Measurements from ENCODE around the gene PCSK7. TPM values are rescaled to one million over a fixed set of nuclear protein-coding genes. Genes with fewer than 3 reads are reported as not detected.

The PCSK7 gene
- total RNA-seq, 1 donor from 2014 or later = 67.0 TPM

DNA sequence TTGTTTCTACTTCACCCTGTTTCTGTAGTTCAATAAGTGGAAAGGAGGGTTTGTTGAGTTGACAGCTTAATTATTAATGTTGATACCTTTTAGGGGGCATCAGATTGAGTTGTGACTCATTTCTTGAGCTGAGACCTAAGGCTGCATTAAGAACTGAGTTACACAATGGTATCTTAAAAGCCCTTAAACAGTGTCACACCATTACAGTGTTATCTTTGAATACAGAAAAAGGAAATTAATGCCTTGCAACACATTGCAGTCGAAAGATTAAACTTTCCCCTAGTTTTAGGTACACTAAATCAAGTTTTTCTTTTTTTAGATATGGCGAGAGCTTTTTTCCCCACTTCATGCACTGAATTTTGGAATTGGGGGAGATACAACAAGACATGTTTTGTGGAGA is 71.0 kb downstream of the PCSK7 start:
- no peak for DNase-seq (ENCODE audit: low spot score)

DNA sequence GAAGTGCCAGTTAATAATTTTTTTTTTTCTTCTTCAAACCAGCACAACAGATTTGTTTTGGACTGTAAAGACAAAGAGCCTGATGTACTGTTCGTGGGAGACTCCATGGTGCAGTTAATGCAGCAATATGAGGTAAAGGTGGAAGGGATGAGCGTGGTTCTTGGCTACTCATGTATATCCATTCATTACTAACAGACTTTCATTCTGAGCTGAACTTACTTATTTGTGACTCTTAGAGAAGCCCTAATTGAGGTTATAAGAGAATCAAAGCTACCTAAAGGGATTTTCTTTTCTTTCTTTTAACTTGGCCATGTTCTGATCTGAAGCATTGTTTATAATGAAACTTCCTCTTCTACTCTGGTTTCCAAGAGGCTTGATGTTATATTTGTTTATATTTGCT is 72.0 kb downstream of the PCSK7 start:
- DNase-seq (ENCODE audit: low spot score) = no peak

DNA sequence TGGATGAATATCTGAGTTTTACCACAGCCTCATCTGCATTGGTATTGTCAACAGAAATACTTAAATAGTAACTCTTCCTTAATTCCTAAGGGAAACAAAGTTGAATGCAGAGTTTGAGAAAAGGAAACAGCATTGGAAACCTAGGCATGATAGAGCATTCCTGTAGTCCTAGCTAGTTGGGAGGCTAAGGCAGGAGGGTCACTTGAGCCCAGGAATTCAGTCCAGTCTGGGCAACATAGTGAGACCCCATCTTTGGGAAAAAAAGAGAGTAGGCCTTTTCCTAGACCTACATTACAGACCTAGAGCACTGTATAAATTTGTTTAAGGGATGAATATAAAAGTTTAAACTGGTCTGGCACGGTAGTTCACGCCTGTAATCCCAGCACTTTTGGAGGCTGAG is 74.4 kb downstream of the PCSK7 start:
- DNase-seq (ENCODE audit: low spot score) = no peak

DNA sequence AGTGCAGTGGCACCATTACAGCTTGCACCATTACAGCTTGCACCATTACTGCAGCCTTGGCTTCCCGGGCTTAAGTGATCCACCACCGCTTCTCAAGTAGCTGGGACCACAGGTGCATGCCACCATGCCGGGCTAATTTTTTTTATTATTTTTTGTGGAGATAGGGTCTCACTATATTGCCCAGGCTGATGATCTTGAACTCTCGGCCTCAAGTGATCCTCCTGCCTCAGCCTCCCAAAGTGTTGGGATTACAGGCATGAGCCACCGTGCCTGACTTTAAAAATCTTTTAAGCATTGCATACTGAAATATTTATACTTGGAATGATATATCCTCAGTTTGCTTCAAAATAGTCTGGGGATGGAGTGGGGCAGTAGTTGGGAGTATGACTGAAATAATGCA is 77.4 kb downstream of the PCSK7 start:
- no peak for DNase-seq (ENCODE audit: low spot score)

Other genes with a start within 250 kb of the PCSK7 start
- gene SIK3, start 133.6 kb downstream of the PCSK7 start, total RNA-seq = 54.6 TPM
- gene PAFAH1B2, start 87.8 kb downstream of the PCSK7 start, total RNA-seq = 73.9 TPM
- 72.9 TPM for gene SIDT2, start 53.3 kb downstream of the PCSK7 start, total RNA-seq
- 2,517 TPM for gene TAGLN, start 32.7 kb downstream of the PCSK7 start, total RNA-seq
- gene RNF214, start 598 bp upstream of the PCSK7 start, total RNA-seq = 30.5 TPM
- gene BACE1-AS, start 59.3 kb upstream of the PCSK7 start, total RNA-seq = 10.2 TPM
- gene BACE1, start 84.2 kb upstream of the PCSK7 start, total RNA-seq = 31.7 TPM
- gene CEP164, start 95.8 kb upstream of the PCSK7 start, total RNA-seq = 30.7 TPM

All from mucosa of gallbladder (tissue), 1 donor.